ENCODE measurements around the gene JPT2. TPM values are rescaled to one million over a fixed set of nuclear protein-coding genes. Genes with fewer than 3 reads are reported as not detected.

JPT2 gene, protein sequence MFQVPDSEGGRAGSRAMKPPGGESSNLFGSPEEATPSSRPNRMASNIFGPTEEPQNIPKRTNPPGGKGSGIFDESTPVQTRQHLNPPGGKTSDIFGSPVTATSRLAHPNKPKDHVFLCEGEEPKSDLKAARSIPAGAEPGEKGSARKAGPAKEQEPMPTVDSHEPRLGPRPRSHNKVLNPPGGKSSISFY
- 41.6 and 44.8 TPM in 2 replicates for total RNA-seq (2014; rRNA removed; shearing (Covaris generic))
- 59.7 and 79.9 TPM in 2 replicates for polyA plus RNA-seq (2014; cell fraction: nucleus; rRNA removed)

- peak; percentile 96 for DNase-seq (ENCODE audit: extremely low read depth, low read depth)
Measured at GRCh38 chr16:1677942-1678499, at the start of gene JPT2. JPT2 (plus strand) TSS chr16:1678279; CDS start chr16:1678313, 34 bp downstream.

DNA sequence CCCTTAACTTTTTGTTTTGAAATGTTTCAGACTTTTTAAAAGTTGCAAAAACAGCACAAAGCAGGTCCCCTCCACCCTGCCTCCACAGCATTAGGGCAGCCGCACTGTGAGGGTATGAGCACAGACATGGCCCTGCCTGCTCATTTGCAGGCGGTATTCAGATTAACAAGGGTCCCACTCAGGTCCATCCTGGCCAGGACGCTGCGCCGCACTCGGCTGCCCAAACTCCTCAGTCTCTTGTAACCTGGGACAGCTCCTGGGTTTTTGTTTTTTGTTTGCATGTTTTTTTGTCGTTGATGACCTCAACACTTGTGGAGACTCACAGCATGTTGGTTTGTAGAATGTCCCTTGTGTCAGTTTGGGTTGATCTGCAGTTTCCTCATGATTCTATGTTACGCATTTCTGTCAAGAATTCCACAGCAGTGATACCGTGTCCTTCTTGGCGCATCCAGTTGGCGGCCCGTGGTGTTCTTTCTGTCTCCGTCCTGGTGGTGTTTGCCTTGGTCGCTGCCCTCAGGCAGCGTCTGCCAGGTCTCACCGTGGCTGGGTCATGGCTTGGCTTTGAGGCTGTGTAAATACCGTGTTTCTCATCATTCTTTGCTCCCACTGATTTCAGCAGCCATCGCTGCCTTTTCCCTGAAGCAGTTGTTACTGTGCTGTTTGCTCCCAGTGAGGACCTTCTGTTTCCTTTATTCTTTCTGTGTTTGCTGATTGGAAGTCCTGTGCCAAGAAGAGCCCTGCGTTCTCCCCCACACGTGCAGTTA is 47.4 kb upstream of the JPT2 start:
- no peak for DNase-seq (ENCODE audit: extremely low read depth, low read depth)

DNA sequence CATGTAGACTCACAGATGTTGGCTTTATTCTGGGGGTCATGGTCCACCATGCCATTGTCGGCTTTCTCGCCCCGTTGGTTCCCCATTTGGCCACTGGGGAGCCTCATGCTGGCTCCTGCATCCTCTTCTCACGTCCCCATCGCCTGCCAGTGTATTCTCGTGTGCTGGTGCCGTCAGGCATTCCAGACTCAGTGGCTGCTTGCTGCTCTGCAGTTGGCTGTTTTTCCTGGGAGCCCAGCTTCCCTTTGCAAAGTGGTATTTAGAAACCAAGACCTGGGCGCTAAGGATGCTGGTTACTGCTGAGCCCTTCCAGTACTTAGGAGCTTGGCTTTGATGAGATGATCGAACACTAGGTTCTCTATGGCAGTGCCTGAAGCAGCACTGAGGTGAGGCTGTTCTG is 46.8 kb upstream of the JPT2 start:
- DNase-seq (ENCODE audit: extremely low read depth, low read depth), result no peak

- DNase-seq (ENCODE audit: extremely low read depth, low read depth), result no peak
Measured at GRCh38 chr16:1631931-1632637, 46.0 kb upstream of the JPT2 start.

DNA sequence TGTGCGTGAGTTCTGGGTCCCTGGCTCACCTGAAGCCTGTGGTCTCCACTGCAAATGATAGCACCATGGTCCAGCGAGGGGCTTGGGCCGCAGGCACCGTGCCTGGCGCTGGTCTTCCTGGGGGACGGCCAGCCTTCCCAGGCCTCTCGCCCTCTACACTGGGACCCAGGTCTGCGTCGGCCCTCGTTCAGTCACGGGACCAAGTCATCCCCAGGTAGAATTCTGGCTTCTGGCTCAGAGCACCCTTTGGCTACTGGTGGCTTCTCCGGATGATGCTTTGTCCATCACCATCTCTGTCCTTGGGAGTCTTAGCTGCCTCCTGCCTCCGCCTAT is 45.5 kb upstream of the JPT2 start:
- no peak for DNase-seq (ENCODE audit: extremely low read depth, low read depth)

- DNase-seq (ENCODE audit: extremely low read depth, low read depth), result no peak
Measured at GRCh38 chr16:1633310-1633709, 44.8 kb upstream of the JPT2 start.

DNA sequence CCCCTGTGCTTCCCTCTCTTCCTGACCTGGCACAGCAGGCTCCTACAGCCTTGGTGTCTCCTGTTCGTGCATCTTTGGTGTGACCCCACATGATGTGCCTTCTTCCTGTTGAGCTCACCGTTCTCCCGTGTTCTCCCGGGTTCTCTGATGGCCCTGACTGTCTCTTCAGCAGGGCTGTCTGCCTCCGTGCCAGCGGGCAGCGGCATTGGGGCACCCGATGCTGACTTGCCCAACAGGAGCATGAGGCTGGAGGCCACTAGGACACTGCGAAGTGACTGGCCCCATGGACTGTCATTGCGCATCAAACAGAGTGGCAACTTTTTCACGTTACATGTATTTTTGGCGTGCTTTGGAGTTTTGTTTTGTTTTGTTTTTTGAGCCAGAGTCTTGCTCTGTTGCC is 43.5 kb upstream of the JPT2 start:
- DNase-seq (ENCODE audit: extremely low read depth, low read depth), result no peak

DNA sequence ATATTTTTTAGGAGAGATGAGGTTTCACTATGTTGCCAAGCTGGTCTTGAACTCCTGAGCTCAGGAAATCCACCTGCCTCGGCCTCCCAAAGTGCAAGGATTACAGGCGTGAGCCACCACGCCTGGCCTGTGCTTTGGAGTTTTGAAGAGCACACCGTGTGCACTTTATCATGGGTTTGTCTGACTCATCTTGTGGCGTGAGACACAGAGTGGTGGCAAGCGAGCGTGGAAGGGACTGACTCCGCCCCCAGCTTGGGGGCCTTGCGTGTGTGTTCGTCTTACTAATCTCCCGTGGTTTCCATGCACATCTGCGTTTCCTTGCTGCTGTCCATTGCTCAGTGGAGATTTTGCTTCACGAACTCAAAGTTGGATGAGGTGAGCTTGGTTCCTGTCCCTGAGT is 43.0 kb upstream of the JPT2 start:
- DNase-seq (ENCODE audit: extremely low read depth, low read depth), result no peak

DNA sequence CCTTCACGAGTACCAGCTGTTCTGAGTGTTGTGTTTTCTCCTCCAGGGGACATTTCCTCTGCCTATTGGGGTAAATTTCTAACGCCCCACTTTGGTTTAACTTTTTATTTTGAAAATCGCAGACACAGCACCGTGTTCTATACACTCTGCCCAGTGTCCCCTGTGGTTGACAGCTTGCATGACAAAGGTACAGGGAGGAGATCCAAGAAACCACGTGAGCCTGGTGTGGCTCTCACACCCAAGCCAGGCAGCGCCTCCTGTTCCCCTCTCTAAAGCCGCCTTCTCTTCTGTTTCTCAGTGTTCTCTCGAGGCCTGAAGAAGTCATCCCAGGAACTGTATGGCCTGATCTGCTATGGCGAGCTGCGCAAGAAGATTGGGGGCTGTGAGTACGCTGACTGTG is 40.6 kb upstream of the JPT2 start:
- DNase-seq (ENCODE audit: extremely low read depth, low read depth), result no peak

- DNase-seq (ENCODE audit: extremely low read depth, low read depth), result no peak
Measured at GRCh38 chr16:1638757-1639156, 39.3 kb upstream of the JPT2 start.

- no peak for DNase-seq (ENCODE audit: extremely low read depth, low read depth)
Measured at GRCh38 chr16:1639282-1639681, 38.8 kb upstream of the JPT2 start.

GRCh38 chr16:1639860-1640259 is 38.2 kb upstream of the JPT2 start:
- DNase-seq (ENCODE audit: extremely low read depth, low read depth), result no peak

- no peak for DNase-seq (ENCODE audit: extremely low read depth, low read depth)
Measured at GRCh38 chr16:1640261-1640941, 37.7 kb upstream of the JPT2 start.

DNA sequence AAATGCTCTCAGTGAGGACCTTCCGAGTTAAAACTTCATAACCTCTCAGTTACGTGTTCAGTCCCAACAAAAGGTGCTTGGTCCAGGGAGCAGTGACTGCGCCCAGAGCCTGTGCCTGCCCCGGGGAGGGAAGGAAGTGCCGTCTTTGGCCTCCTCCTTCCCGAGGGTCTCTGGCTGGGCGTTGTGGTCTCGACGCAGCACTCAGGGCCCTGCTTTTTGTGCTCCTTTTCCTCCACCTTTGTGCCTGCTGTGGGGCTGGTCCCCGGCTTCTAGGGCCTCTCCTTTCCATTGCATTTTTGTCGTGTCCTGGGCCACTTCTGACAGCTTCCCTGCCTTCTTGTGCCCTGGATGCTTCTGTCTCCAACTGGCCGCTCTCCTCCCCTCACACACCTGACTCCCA is 36.8 kb upstream of the JPT2 start:
- no peak for DNase-seq (ENCODE audit: extremely low read depth, low read depth)

DNA sequence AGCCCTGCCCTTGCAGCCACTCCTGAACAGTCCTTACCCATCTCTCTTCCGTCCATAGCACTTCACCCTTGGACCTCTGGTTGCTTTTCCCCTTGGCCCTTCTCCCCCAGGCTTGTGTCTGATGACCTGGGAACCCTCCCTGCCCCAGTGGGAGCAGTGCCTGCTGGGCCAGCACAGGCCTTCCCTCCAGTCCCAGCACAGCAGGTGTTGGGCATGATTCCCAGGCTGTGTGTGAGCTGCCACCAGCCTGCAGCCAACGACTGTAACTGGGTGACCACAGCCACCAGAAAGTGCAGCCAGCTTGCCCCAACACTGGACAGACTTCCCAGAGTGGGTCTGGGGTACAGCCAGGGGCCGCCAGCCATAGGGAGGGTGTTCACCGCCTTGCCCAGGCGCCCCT is 35.9 kb upstream of the JPT2 start:
- no peak for DNase-seq (ENCODE audit: extremely low read depth, low read depth)

DNA sequence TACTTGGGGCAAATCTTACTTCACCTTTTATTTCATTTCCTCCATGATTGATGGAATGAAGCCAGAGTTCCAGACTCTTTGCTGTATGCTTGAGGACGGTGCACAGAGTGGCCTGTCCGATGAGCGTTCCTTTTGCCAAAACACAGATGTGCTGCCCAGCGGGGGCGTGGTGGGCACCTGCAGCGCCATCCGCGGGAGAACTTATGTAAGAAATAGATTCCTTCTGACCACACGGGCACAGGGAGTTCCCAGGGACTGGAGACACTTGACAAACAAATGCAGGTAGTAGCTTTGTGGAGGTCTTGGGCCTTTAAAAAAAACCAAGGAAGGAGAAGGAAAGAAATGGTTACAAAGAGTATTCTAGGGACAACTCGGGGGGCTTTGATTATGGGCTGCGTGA is 35.3 kb upstream of the JPT2 start:
- DNase-seq (ENCODE audit: extremely low read depth, low read depth), result no peak

GRCh38 chr16:1643521-1643920 is 34.6 kb upstream of the JPT2 start:
- DNase-seq (ENCODE audit: extremely low read depth, low read depth), result no peak

- DNase-seq (ENCODE audit: extremely low read depth, low read depth), result peak; percentile 60
Measured at GRCh38 chr16:1645914-1646525, 32.1 kb upstream of the JPT2 start.

GRCh38 chr16:1647856-1648255 is 30.2 kb upstream of the JPT2 start:
- no peak for DNase-seq (ENCODE audit: extremely low read depth, low read depth)

- DNase-seq (ENCODE audit: extremely low read depth, low read depth), result no peak
Measured at GRCh38 chr16:1650131-1650530, 27.9 kb upstream of the JPT2 start.
